HT1080 (cell line): ENCODE data around the gene CPNE8. TPM values are rescaled to one million over a fixed set of nuclear protein-coding genes. Genes with fewer than 3 reads are reported as not detected.

ENCODE experiments used
- DNase-seq: peaks from one replicate; pipeline ENCODE4 v3.0.0-alpha.2; 2015; ENCODE audit warnings: low read depth
- total RNA-seq: library from RNA; depleted of rRNA; stranded (reverse); fragments of >200 nt; shearing (Covaris generic); gene quantifications from 2 replicates; pipeline ENCODE4 v1.2.3, GENCODE V29; 2014

CPNE8 gene
- total RNA-seq, 1 experiment from 2014 or later, result 17.3 TPM

- no peak for DNase-seq
Observed at GRCh38 chr12:38646146-38646545, 259.2 kb downstream of the CPNE8 start.

GRCh38 chr12:38639625-38640024 is 265.8 kb downstream of the CPNE8 start:
- DNase-seq, result no peak

- DNase-seq, result no peak
Observed at GRCh38 chr12:38638401-38638800, 267.0 kb downstream of the CPNE8 start.

- DNase-seq, result no peak
Observed at GRCh38 chr12:38633511-38633910, 271.9 kb downstream of the CPNE8 start.

GRCh38 chr12:38629064-38629463 is 276.3 kb downstream of the CPNE8 start:
- DNase-seq, result no peak

- no peak for DNase-seq
Observed at GRCh38 chr12:38628288-38628687, 277.1 kb downstream of the CPNE8 start.

- no peak for DNase-seq
Observed at GRCh38 chr12:38625306-38625705, 280.1 kb downstream of the CPNE8 start.

- no peak for DNase-seq
Observed at GRCh38 chr12:38614171-38614570, 291.2 kb downstream of the CPNE8 start.

- DNase-seq, result no peak
Observed at GRCh38 chr12:38610808-38611350, 294.5 kb downstream of the CPNE8 start.

- DNase-seq, result no peak
Observed at GRCh38 chr12:38607295-38607694, 298.1 kb downstream of the CPNE8 start.
